Dendritic cell treated with granulocyte-macrophage colony-stimulating factor and Interleukin-4, amounts not matched to agents 40 ng/mL and 50 ng/mL, for 4 days (primary cell): Measurements from ENCODE around the gene LRRC8A.
"Not testable (repeated sequence)": the region's sequence is repeated elsewhere in the genome, so short reads cannot be mapped to it uniquely, and the experiment has no call there.

Experiments
- H3K27ac Mint-ChIP-seq: one replicate; pipeline ENCODE4 v1.8.0; 2022; ENCODE audit warnings: mild to moderate bottlenecking, mixed read lengths
- H3K27me3 Mint-ChIP-seq: one replicate; pipeline ENCODE4 v1.8.0; 2022; ENCODE audit warnings: mild to moderate bottlenecking, mixed read lengths
- H3K36me3 Mint-ChIP-seq: one replicate; pipeline ENCODE4 v1.8.0; 2022; ENCODE audit warnings: low read depth, mixed read lengths
- H3K4me1 Mint-ChIP-seq: one replicate; pipeline ENCODE4 v1.8.0; 2022; ENCODE audit warnings: low read depth, mixed read lengths
- H3K4me3 Mint-ChIP-seq: one replicate; pipeline ENCODE4 v1.8.0; 2022; ENCODE audit warnings: mild to moderate bottlenecking, moderate library complexity, mixed read lengths
- H3K9me3 Mint-ChIP-seq: one replicate; pipeline ENCODE4 v1.8.0; 2022; ENCODE audit warnings: mixed read lengths
- intact Hi-C: fragments of 100-400 bp; cut with micrococcal nuclease; formaldehyde crosslinking; loops from one replicate; pipeline ENCODE4 v1.15.0; 2022

Gene LRRC8A

DNA sequence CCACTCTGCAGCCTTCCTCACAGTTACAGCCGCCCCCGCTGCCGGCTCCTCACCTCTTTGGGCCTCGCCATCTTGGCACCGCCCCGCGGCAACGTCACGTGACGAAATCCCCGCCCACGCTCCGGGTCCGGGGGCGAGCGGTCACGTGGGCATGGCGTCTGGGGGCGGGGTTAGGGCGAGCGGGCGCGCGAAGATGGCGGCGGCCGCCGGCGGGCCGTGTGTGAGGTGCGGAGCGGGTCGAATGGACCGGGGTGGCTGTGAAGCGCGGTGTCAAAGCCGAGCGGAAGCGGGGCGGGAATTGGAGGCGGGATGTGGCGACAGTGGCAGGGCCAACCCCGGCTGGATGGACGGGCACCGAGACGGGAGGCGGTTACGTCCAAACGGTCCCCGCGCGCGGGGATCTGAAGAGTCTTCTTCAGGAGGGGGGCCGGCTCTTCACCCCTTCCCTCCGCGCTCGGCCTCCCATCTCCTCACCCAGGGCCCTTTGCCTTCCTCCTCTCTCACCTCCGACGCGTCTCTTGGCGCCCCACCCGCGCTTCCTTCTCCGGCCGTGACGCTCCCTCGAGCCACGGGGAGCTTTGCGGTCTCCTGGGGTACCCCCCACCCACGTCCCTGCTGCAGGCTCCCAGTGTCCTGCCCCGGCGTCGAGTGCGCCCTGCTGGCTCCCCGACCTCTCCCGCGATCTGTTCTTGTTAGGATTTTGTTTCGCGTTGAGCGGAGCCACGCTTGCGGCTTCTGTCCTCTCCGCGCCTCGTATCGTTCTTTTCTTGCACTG lies 65.8 kb downstream of the LRRC8A start, which contains the start of the genes DOLK and NUP188:
TSS of gene DOLK (minus strand) at position 77 of the 775 bp plus-strand sequence. CDS start 300 bp downstream, outside the sequence.
TSS of gene NUP188 (plus strand) at position 173 of the 775 bp plus-strand sequence. CDS start at position 194, 21 bp downstream.
- H3K36me3 Mint-ChIP-seq: peaks cover 61% of the 10 kb centered on the region
- H3K4me3 Mint-ChIP-seq: peak within 1 kb of the TSS; percentile 94
- intact Hi-C loops: loop anchor here (10.0 kb wide), 1 partner anchor 63 kb away; the partner anchor contains the start of genes KYAT1 and LRRC8A
- H3K9me3 Mint-ChIP-seq: no peaks in the 10 kb centered on the region
- no peaks in the 10 kb centered on the region for H3K27me3 Mint-ChIP-seq
- peak within 1 kb of the TSS; percentile 90 for H3K27ac Mint-ChIP-seq
- H3K4me1 Mint-ChIP-seq: peaks cover 20% of the 10 kb centered on the region

DNA sequence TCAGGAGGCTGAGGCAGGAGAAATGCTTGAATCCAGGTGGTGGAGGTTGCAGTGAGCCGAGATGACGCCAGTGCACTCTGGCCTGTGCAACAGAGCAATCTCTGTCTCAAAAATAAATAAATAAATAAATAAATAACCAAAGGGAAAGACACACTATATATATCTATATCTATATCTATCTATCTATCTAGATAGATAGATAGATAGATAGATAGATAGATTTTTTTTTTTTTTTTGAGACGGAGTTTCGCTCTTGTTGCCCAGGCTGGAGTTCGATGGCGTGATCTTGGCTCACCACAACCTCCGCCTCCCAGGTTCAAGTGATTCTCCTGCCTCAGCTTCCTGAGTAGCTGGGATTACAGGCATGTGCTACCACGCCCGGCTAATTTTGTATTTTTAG lies 79.5 kb downstream of the LRRC8A start:
- intact Hi-C loops, H3K9me3 Mint-ChIP-seq, H3K27ac Mint-ChIP-seq, H3K4me3 Mint-ChIP-seq, H3K4me1 Mint-ChIP-seq, H3K27me3 Mint-ChIP-seq: not testable (repeated sequence)
- H3K36me3 Mint-ChIP-seq: peaks cover 83% of the 10 kb centered on the region
